Measurements from ENCODE around the gene B3GNT5.

DNA sequence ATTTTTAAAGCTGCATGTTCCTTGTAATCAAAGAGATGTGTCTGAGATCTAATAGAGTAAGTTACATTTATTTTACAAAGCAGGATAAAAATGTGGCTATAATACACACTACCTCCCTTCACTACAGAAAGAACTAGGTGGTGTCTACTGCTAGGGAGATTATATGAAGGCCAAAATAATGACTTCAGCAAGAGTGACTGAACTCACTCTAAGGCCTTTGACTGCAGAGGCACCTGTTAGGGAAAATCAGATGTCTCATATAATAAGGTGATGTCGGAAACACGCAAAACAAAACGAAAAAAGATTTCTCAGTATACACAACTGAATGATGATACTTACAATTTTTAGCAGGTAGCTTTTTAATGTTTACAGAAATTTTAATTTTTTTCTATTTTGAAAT, 19.1 kb downstream of the B3GNT5 start:
- TF ChIP-seq, protein P1, sequence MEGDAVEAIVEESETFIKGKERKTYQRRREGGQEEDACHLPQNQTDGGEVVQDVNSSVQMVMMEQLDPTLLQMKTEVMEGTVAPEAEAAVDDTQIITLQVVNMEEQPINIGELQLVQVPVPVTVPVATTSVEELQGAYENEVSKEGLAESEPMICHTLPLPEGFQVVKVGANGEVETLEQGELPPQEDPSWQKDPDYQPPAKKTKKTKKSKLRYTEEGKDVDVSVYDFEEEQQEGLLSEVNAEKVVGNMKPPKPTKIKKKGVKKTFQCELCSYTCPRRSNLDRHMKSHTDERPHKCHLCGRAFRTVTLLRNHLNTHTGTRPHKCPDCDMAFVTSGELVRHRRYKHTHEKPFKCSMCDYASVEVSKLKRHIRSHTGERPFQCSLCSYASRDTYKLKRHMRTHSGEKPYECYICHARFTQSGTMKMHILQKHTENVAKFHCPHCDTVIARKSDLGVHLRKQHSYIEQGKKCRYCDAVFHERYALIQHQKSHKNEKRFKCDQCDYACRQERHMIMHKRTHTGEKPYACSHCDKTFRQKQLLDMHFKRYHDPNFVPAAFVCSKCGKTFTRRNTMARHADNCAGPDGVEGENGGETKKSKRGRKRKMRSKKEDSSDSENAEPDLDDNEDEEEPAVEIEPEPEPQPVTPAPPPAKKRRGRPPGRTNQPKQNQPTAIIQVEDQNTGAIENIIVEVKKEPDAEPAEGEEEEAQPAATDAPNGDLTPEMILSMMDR (conservative IDR thresholded peaks at IDR 0.05; ENCODE audit: low read length) = no peak
- TF ChIP-seq EZH2phosphoT487 (IDR thresholded peaks at IDR 0.05; ENCODE audit: borderline replicate concordance) = no peak
